ENCODE measurements around the gene ALKBH8. TPM values are rescaled to one million over a fixed set of nuclear protein-coding genes. Genes with fewer than 3 reads are reported as not detected.

Gene ALKBH8
- total and polyA plus RNA-seq, 2 of the 4 experiments (the other 2 are of a cell fraction), result 3.0 to 6.6 TPM

GRCh38 chr11:107590460-107591377 is 25.2 kb upstream of the ALKBH8 start, which contains the start of gene ELMOD1:
Gene ELMOD1 (plus strand): TSS chr11:107591147. CDS start chr11:107618190, 27,043 bp downstream.
- H3K9me3 ChIP-seq (ENCODE audit: control insufficient read depth, insufficient read depth, low read length), result no peaks in the 10 kb centered on the region; the same call in 1 of the 2 replicates
- no TSS peak for BruUV-seq (replicated peaks)
- WGBS, 2 experiments (ENCODE audit: extremely low coverage in 2 of 2, insufficient read length in 1 of 2), result 0% methylated on average over 25 of the region's 74 CpGs; no CpG with 5 or more reads in 1 of the 2 experiments
- H3K4me1 ChIP-seq (ENCODE audit: control insufficient read depth, insufficient read depth, low read length), result peaks cover 6% of the 10 kb centered on the region
- ATAC-seq (ENCODE audit: low read depth) (peak; percentile 87), DNase-seq (peak; percentile 23)
- H3K4me2 ChIP-seq (ENCODE audit: low read depth, low read length), result peak within 1 kb of the TSS; percentile 99
- peaks cover 37% of the 10 kb centered on the region for H3K27me3 ChIP-seq (ENCODE audit: control insufficient read depth, insufficient read depth, low read length)
- H3K9me1 ChIP-seq (ENCODE audit: insufficient read depth, low read length), result no peaks in the 10 kb centered on the region
- no peak within 1 kb of the TSS for H4K8ac ChIP-seq (ENCODE audit: low read depth in 2 of 2, low read length in 2 of 2)
- H2BK120ac ChIP-seq (ENCODE audit: low read depth, low read length), result no peak within 1 kb of the TSS
- H2AK9ac ChIP-seq (replicated peaks; ENCODE audit: low read depth, low read length, poor library complexity), result no peak within 1 kb of the TSS
- H4K91ac ChIP-seq (ENCODE audit: insufficient read depth, low read depth, low read length), result no peak within 1 kb of the TSS
- TF ChIP-seq, protein P1, sequence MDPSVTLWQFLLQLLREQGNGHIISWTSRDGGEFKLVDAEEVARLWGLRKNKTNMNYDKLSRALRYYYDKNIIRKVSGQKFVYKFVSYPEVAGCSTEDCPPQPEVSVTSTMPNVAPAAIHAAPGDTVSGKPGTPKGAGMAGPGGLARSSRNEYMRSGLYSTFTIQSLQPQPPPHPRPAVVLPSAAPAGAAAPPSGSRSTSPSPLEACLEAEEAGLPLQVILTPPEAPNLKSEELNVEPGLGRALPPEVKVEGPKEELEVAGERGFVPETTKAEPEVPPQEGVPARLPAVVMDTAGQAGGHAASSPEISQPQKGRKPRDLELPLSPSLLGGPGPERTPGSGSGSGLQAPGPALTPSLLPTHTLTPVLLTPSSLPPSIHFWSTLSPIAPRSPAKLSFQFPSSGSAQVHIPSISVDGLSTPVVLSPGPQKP (IDR thresholded peaks at IDR 0.05; ENCODE audit: borderline replicate concordance, low read depth, low read length), result no peak
- TF ChIP-seq CTCF (conservative IDR thresholded peaks at IDR 0.05; ENCODE audit: low read depth, low read length), result 0 out of 2 replicates have a peak, but pooled peaks have one; percentile 21
- H2BK20ac ChIP-seq (ENCODE audit: low read depth, low read length), result no peak within 1 kb of the TSS
- H3K79me1 ChIP-seq (ENCODE audit: low read depth in 1 of 2, low read length in 2 of 2), result no peaks in the 10 kb centered on the region
- no peaks in the 10 kb centered on the region for H3K36me3 ChIP-seq (ENCODE audit: control insufficient read depth, insufficient read depth, low read length)
- H3K23ac ChIP-seq (ENCODE audit: low read depth, low read length), result peak within 1 kb of the TSS; percentile 63; the same call in 1 of the 2 replicates
- H3K27ac ChIP-seq (ENCODE audit: insufficient read depth, low read length), result no peak within 1 kb of the TSS
- no peak within 1 kb of the TSS for H3K14ac ChIP-seq (replicated peaks; ENCODE audit: low read depth, low read length)
- H3K4ac ChIP-seq (ENCODE audit: low read depth, low read length), result no peak within 1 kb of the TSS
- H3K18ac ChIP-seq (ENCODE audit: low read depth, low read length), result no peak within 1 kb of the TSS
- dilution Hi-C loops (cut with HindIII; ENCODE audit: low sequenced_read_pairs, unreplicated experiment), result no loop called here
- H3K4me3 ChIP-seq (ENCODE audit: insufficient read depth, low read depth, low read length), result peak within 1 kb of the TSS; percentile 89
- CTCF ChIA-PET, result interaction anchor here (0.6 kb wide), 1 partner anchor 9 kb away, joined by 4 read pairs; no protein-coding TSS in a partner anchor
- no peaks in the 10 kb centered on the region for H4K20me1 ChIP-seq (ENCODE audit: insufficient read depth, low read length)
- no peak within 1 kb of the TSS for H3K56ac ChIP-seq (ENCODE audit: extremely low read depth, insufficient read depth, low read length)
- POLR2A ChIA-PET (ENCODE audit: unreplicated experiment), result no interaction called here
- H2AFZ ChIP-seq (replicated peaks; ENCODE audit: low read length, poor library complexity), result peak within 1 kb of the TSS; percentile 87
- no peak within 1 kb of the TSS for H2BK15ac ChIP-seq (ENCODE audit: low read depth, low read length)
- no peak within 1 kb of the TSS for H2AK5ac ChIP-seq (ENCODE audit: low read depth, low read length)
- in situ Hi-C loops (cut with MboI; ENCODE audit: low sequenced_read_pairs), result loop anchor here (25.0 kb wide), 1 partner anchor 1072 kb away; the partner anchor contains the start of gene DDX10
- H3K9ac ChIP-seq (ENCODE audit: low read depth, low read length), result peak within 1 kb of the TSS; percentile 47; the same call in 1 of the 2 replicates
- no peak within 1 kb of the TSS for H2BK5ac ChIP-seq (ENCODE audit: low read depth, low read length, poor library complexity, severe bottlenecking)
- intact Hi-C loops (cut with micrococcal nuclease), result no loop called here
- no peak within 1 kb of the TSS for H4K5ac ChIP-seq (ENCODE audit: low read depth, low read length)
